IPS-18a (cell line): ENCODE measurements around the gene SMC5.

Source experiments
- H3K27ac ChIP-seq: one replicate; pipeline ENCODE4 v1.5.1; 2013; ENCODE audit warnings: low read length
- H3K27me3 ChIP-seq: one replicate; pipeline ENCODE4 v1.6.1; 2013; ENCODE audit warnings: mild to moderate bottlenecking, low read length; ENCODE audit not compliant: control insufficient read depth, insufficient read depth
- H3K36me3 ChIP-seq: one replicate; pipeline ENCODE4 v1.6.1; 2013; ENCODE audit warnings: low read depth, low read length; ENCODE audit not compliant: control insufficient read depth
- H3K4me1 ChIP-seq: one replicate; pipeline ENCODE4 v1.6.1; 2013; ENCODE audit warnings: low read depth, low read length; ENCODE audit not compliant: control insufficient read depth
- H3K4me3 ChIP-seq: one replicate; pipeline ENCODE4 v1.5.1; 2013; ENCODE audit warnings: low read length
- H3K9ac ChIP-seq: one replicate; pipeline ENCODE4 v1.6.1; 2013; ENCODE audit warnings: mild to moderate bottlenecking, low read length, moderate library complexity
- H3K9me3 ChIP-seq: one replicate; pipeline ENCODE4 v1.6.1; 2013; ENCODE audit warnings: low read depth, low read length; ENCODE audit not compliant: control insufficient read depth

Gene SMC5

GRCh38 chr9:70367305-70367930 lies 108.6 kb downstream of the SMC5 start:
- H3K9me3 ChIP-seq = no peaks in the 10 kb centered on the region
- H3K4me1 ChIP-seq = no peaks in the 10 kb centered on the region
- no peak overlapping the region for H3K9ac ChIP-seq
- H3K27me3 ChIP-seq = no peaks in the 10 kb centered on the region
- no peak overlapping the region for H3K27ac ChIP-seq
- no peak overlapping the region for H3K4me3 ChIP-seq
- no peaks in the 10 kb centered on the region for H3K36me3 ChIP-seq

- H3K27ac ChIP-seq = no peak overlapping the region
- no peak overlapping the region for H3K9ac ChIP-seq
- no peaks in the 10 kb centered on the region for H3K27me3 ChIP-seq
- peaks cover 10% of the 10 kb centered on the region for H3K4me1 ChIP-seq
- no peaks in the 10 kb centered on the region for H3K36me3 ChIP-seq
- no peak overlapping the region for H3K4me3 ChIP-seq
- no peaks in the 10 kb centered on the region for H3K9me3 ChIP-seq
Measured at GRCh38 chr9:70374962-70375618, 116.3 kb downstream of the SMC5 start.

GRCh38 chr9:70382046-70382708 lies 123.4 kb downstream of the SMC5 start:
- Histone ChIP-seq H3K9ac (no peak overlapping the region), H3K36me3 (no peaks in the 10 kb centered on the region), H3K4me3 (no peak overlapping the region), H3K27ac (no peak overlapping the region), H3K4me1 (no peaks in the 10 kb centered on the region), H3K9me3 (no peaks in the 10 kb centered on the region), H3K27me3 (no peaks in the 10 kb centered on the region)

- Histone ChIP-seq H3K27me3 (no peaks in the 10 kb centered on the region), H3K4me3 (no peak overlapping the region), H3K36me3 (no peaks in the 10 kb centered on the region), H3K27ac (no peak overlapping the region), H3K9me3 (no peaks in the 10 kb centered on the region), H3K4me1 (no peaks in the 10 kb centered on the region), H3K9ac (no peak overlapping the region)
Measured at GRCh38 chr9:70382709-70383605, 124.2 kb downstream of the SMC5 start.

- no peak overlapping the region for H3K4me3 ChIP-seq
- H3K27ac ChIP-seq = no peak overlapping the region
- no peaks in the 10 kb centered on the region for H3K9me3 ChIP-seq
- H3K4me1 ChIP-seq = no peaks in the 10 kb centered on the region
- H3K9ac ChIP-seq = no peak overlapping the region
- no peaks in the 10 kb centered on the region for H3K27me3 ChIP-seq
- H3K36me3 ChIP-seq = no peaks in the 10 kb centered on the region
Measured at GRCh38 chr9:70385426-70385825, 126.6 kb downstream of the SMC5 start.

GRCh38 chr9:70387663-70388062 lies 128.9 kb downstream of the SMC5 start:
- no peak overlapping the region for H3K9ac ChIP-seq

GRCh38 chr9:70389188-70389587 lies 130.4 kb downstream of the SMC5 start:
- H3K4me1 ChIP-seq = no peaks in the 10 kb centered on the region

More at GRCh38 chr9:70387663-70388062, 128.9 kb downstream of the SMC5 start:
- Histone ChIP-seq H3K9me3 (no peaks in the 10 kb centered on the region), H3K27ac (no peak overlapping the region), H3K4me1 (no peaks in the 10 kb centered on the region), H3K27me3 (no peaks in the 10 kb centered on the region), H3K4me3 (no peak overlapping the region), H3K36me3 (no peaks in the 10 kb centered on the region)

GRCh38 chr9:70389621-70390266 lies 131.0 kb downstream of the SMC5 start:
- H3K9me3 ChIP-seq = no peaks in the 10 kb centered on the region
- no peak overlapping the region for H3K9ac ChIP-seq
- H3K4me3 ChIP-seq = no peak overlapping the region
- no peaks in the 10 kb centered on the region for H3K36me3 ChIP-seq
- no peak overlapping the region for H3K27ac ChIP-seq
- H3K4me1 ChIP-seq = no peaks in the 10 kb centered on the region
- no peaks in the 10 kb centered on the region for H3K27me3 ChIP-seq

More at GRCh38 chr9:70389188-70389587, 130.4 kb downstream of the SMC5 start:
- no peak overlapping the region for H3K4me3 ChIP-seq
- no peak overlapping the region for H3K9ac ChIP-seq
- H3K9me3 ChIP-seq = no peaks in the 10 kb centered on the region
- H3K27ac ChIP-seq = no peak overlapping the region
- no peaks in the 10 kb centered on the region for H3K27me3 ChIP-seq
- H3K36me3 ChIP-seq = no peaks in the 10 kb centered on the region

- Histone ChIP-seq H3K27ac (no peak overlapping the region), H3K9ac (no peak overlapping the region), H3K36me3 (no peaks in the 10 kb centered on the region), H3K4me1 (no peaks in the 10 kb centered on the region), H3K9me3 (no peaks in the 10 kb centered on the region), H3K27me3 (no peaks in the 10 kb centered on the region), H3K4me3 (no peak overlapping the region)
Measured at GRCh38 chr9:70390933-70391341, 132.2 kb downstream of the SMC5 start.

- Histone ChIP-seq H3K9ac (no peak overlapping the region), H3K4me3 (no peak overlapping the region), H3K27ac (no peak overlapping the region), H3K4me1 (no peaks in the 10 kb centered on the region), H3K36me3 (no peaks in the 10 kb centered on the region), H3K9me3 (no peaks in the 10 kb centered on the region), H3K27me3 (no peaks in the 10 kb centered on the region)
Measured at GRCh38 chr9:70392189-70392588, 133.4 kb downstream of the SMC5 start.

GRCh38 chr9:70392850-70393249 lies 134.1 kb downstream of the SMC5 start:
- H3K27me3 ChIP-seq = no peaks in the 10 kb centered on the region
- H3K9me3 ChIP-seq = no peaks in the 10 kb centered on the region
- no peaks in the 10 kb centered on the region for H3K4me1 ChIP-seq
- no peak overlapping the region for H3K9ac ChIP-seq
- H3K27ac ChIP-seq = no peak overlapping the region
- H3K36me3 ChIP-seq = no peaks in the 10 kb centered on the region
- H3K4me3 ChIP-seq = no peak overlapping the region
